ENCODE results near the gene SUSD4. TPM values are rescaled to one million over a fixed set of nuclear protein-coding genes. Genes with fewer than 3 reads are reported as not detected.

SUSD4 gene
- total and polyA plus RNA-seq, 2 donors (not counting 3 experiments of a cell fraction or from before 2014, with no cell fraction given): not detected

GRCh38 chr1:223203034-223203408, 161.0 kb downstream of the SUSD4 start:
- H4K20me1 ChIP-seq (replicated peaks; ENCODE audit: control insufficient read depth, extremely low read depth, insufficient read depth, low read length): no peaks in the 10 kb centered on the region
- TF ChIP-seq JUN (IDR thresholded peaks at IDR 0.05; ENCODE audit: borderline replicate concordance, insufficient read depth, insufficient read length, low read depth): no peak
- no peak for TF ChIP-seq FOS (IDR thresholded peaks at IDR 0.05; ENCODE audit: borderline replicate concordance, insufficient read depth, low read length)
- TF ChIP-seq GATA2 (IDR thresholded peaks at IDR 0.05; ENCODE audit: insufficient read depth, insufficient read length, low read depth, low read length): no peak
- no peak for TF ChIP-seq POLR2A (IDR thresholded peaks at IDR 0.05; ENCODE audit: low read depth, low read length)
- no peak for TF ChIP-seq MAX (IDR thresholded peaks at IDR 0.05; ENCODE audit: insufficient read depth, insufficient read length)
- no peak for TF ChIP-seq POLR2AphosphoS5 (IDR thresholded peaks at IDR 0.05; ENCODE audit: insufficient read depth, low read depth, low read length)
- no peak for TF ChIP-seq EZH2 (IDR thresholded peaks at IDR 0.05; ENCODE audit: borderline replicate concordance, low read depth, low read length, severe bottlenecking)
- no peak for TF ChIP-seq CTCF (IDR thresholded peaks at IDR 0.05; ENCODE audit: extremely low read depth in 1 of 2, insufficient read depth in 1 of 2, low read depth in 1 of 2, low read length in 2 of 2)
- no peak for TF ChIP-seq MYC (IDR thresholded peaks at IDR 0.05; ENCODE audit: low read depth, low read length)
- no peak overlapping the region for H2AFZ ChIP-seq (ENCODE audit: low read depth, low read length)
- no peak overlapping the region for H3K27ac ChIP-seq (ENCODE audit: insufficient read depth, low read depth, low read length)
- dilution Hi-C loops (cut with MboI; ENCODE audit: extremely low pct_ligation_motif_present, low sequenced_read_pairs) (no loop called here), intact Hi-C loops (cut with micrococcal nuclease) (no loop called here)
- no peaks in the 10 kb centered on the region for H3K79me2 ChIP-seq (ENCODE audit: control insufficient read depth, insufficient read depth, low read length)
- DNase-seq (ENCODE audit: low read depth, low spot score): no peak
- POLR2A ChIA-PET: no interaction called here
- H3K4me3 ChIP-seq (replicated peaks in 1 of 3; ENCODE audit: insufficient read depth in 1 of 3, low read depth in 1 of 3, low read length in 3 of 3): no peak overlapping the region
- H3K36me3 ChIP-seq (ENCODE audit: control insufficient read depth in 2 of 2, extremely low read depth in 1 of 2, insufficient read depth in 2 of 2, low read length in 2 of 2): no peaks in the 10 kb centered on the region
- H3K9me3 ChIP-seq (replicated peaks; ENCODE audit: control insufficient read depth, insufficient read depth, low read length): no peaks in the 10 kb centered on the region
- H3K27me3 ChIP-seq (ENCODE audit: control insufficient read depth in 2 of 2, insufficient read depth in 2 of 2, low read length in 2 of 2): no peaks in the 10 kb centered on the region
- H3K4me1 ChIP-seq (ENCODE audit: control insufficient read depth, extremely low read depth, insufficient read depth, low read length): no peaks in the 10 kb centered on the region
- BruUV-seq (replicated peaks): no TSS peak
- no peak overlapping the region for H3K4me2 ChIP-seq (ENCODE audit: insufficient read depth, low read length)
- no peak for FAIRE-seq
- no peaks in the 10 kb centered on the region for H3K9me1 ChIP-seq (replicated peaks; ENCODE audit: control insufficient read depth, extremely low read depth, insufficient read depth, low read length)
- H3K9ac ChIP-seq (replicated peaks; ENCODE audit: extremely low read depth, insufficient read depth, low read length): no peak overlapping the region
- CTCF ChIA-PET: no interaction called here
